HG03558 (cell line): Measurements from ENCODE around the gene SMIM14.
A peak's percentile ranks its signal among the peaks of the same experiment; 100 is the strongest.
"Not testable (repeated sequence)": the region's sequence is repeated elsewhere in the genome, so short reads cannot be mapped to it uniquely, and the experiment has no call there.

Experiments used
- ATAC-seq: cut with Tn5 transposase; IDR thresholded peaks from one replicate; pipeline ENCODE4 v1.9.1; 2021; ENCODE audit warnings: moderate number of reproducible peaks; ENCODE audit not compliant: unreplicated experiment; ENCODE audit errors: extremely low read depth

The SMIM14 gene

GRCh38 chr4:39648827-39649558 lies 10.3 kb upstream of the SMIM14 start:
- ATAC-seq, result no peak

- ATAC-seq, result no peak
Observed at GRCh38 chr4:39648213-39648612, 9.5 kb upstream of the SMIM14 start.

GRCh38 chr4:39642885-39643552 lies 4.4 kb upstream of the SMIM14 start:
- ATAC-seq, result no peak

GRCh38 chr4:39641451-39641850 lies 2.8 kb upstream of the SMIM14 start:
- no peak for ATAC-seq

- no peak for ATAC-seq
Observed at GRCh38 chr4:39637586-39638353, 895 bp downstream of the SMIM14 start.

- ATAC-seq, result no peak
Observed at GRCh38 chr4:39637221-39637585, 1.5 kb downstream of the SMIM14 start.

- ATAC-seq, result no peak
Observed at GRCh38 chr4:39636531-39637184, 2.0 kb downstream of the SMIM14 start.

GRCh38 chr4:39635023-39635422 lies 3.6 kb downstream of the SMIM14 start:
- ATAC-seq, result no peak

GRCh38 chr4:39631700-39632079 lies 7.0 kb downstream of the SMIM14 start:
- peak; percentile 57 for ATAC-seq

GRCh38 chr4:39627413-39627812 lies 11.3 kb downstream of the SMIM14 start:
- ATAC-seq, result no peak

- ATAC-seq, result no peak
Observed at GRCh38 chr4:39626913-39627312, 11.8 kb downstream of the SMIM14 start.

GRCh38 chr4:39626261-39626660 lies 12.4 kb downstream of the SMIM14 start:
- ATAC-seq, result no peak

- no peak for ATAC-seq
Observed at GRCh38 chr4:39621582-39621981, 17.1 kb downstream of the SMIM14 start.

GRCh38 chr4:39620551-39621313 lies 17.9 kb downstream of the SMIM14 start:
- ATAC-seq, result no peak

GRCh38 chr4:39617534-39617933 lies 21.1 kb downstream of the SMIM14 start:
- no peak for ATAC-seq

- ATAC-seq, result no peak
Observed at GRCh38 chr4:39616651-39617050, 22.0 kb downstream of the SMIM14 start.

- not testable (repeated sequence) for ATAC-seq
Observed at GRCh38 chr4:39616112-39616511, 22.6 kb downstream of the SMIM14 start.

GRCh38 chr4:39614487-39615162 lies 24.0 kb downstream of the SMIM14 start:
- ATAC-seq, result no peak

- no peak for ATAC-seq
Observed at GRCh38 chr4:39613093-39613656, 25.5 kb downstream of the SMIM14 start.
